H1 (cell line): ENCODE data around the gene QPCT. TPM values are rescaled to one million over a fixed set of nuclear protein-coding genes. Genes with fewer than 3 reads are reported as not detected.

Experiments used
- CTCF ChIA-PET: fragments of 300-600 bp; sonication (Branson Sonifier 250); formaldehyde crosslinking; loops from one replicate; lab custom pipeline; 2021; ENCODE audit not compliant: partially characterized antibody; lab: Charles Lee
- POLR2A ChIA-PET: fragments of 300-600 bp; sonication (Branson Sonifier 250); formaldehyde crosslinking; loops from one replicate; lab custom pipeline; 2021; ENCODE audit warnings: inconsistent platforms; ENCODE audit not compliant: partially characterized antibody; lab: Charles Lee
- DNase-seq, 2 experiments: peaks; one replicate each; pipeline versions ENCODE4 v3.0.0 to v3.0.0-alpha.2; 2010 to 2022; ENCODE audit warnings: low spot score in 2 of 2, low read depth in 1 of 2, mixed read lengths in 1 of 2
- FAIRE-seq: peaks from 2 replicates; lab custom pipeline; 2011; peaks lifted over from hg19 to GRCh38; lab: Jason Lieb, UNC
- H2AFZ ChIP-seq: 2 replicates; pipeline ENCODE4 v1.8.1; 2012; ENCODE audit warnings: low read length, inconsistent platforms
- H2AK5ac ChIP-seq: 2 replicates; pipeline ENCODE4 v1.6.1; 2013; ENCODE audit warnings: low read depth, low read length
- H2BK120ac ChIP-seq: replicated peaks from 2 replicates; pipeline ENCODE3; 2013; ENCODE audit warnings: low read depth, low read length, inconsistent platforms
- H2BK12ac ChIP-seq: 2 replicates; pipeline ENCODE4 v1.6.1; 2013; ENCODE audit warnings: low read depth, low read length
- H2BK15ac ChIP-seq: 2 replicates; pipeline ENCODE4 v1.6.1; 2013; ENCODE audit warnings: low read length
- H2BK20ac ChIP-seq: 2 replicates; pipeline ENCODE4 v1.6.1; 2013; ENCODE audit warnings: low read length
- H2BK5ac ChIP-seq: 2 replicates; pipeline ENCODE4 v1.6.1; 2013; ENCODE audit warnings: low read depth, low read length
- H3K14ac ChIP-seq: 2 replicates; pipeline ENCODE4 v1.6.1; 2013; ENCODE audit warnings: inconsistent platforms; ENCODE audit not compliant: insufficient read length
- H3K18ac ChIP-seq: 2 replicates; pipeline ENCODE4 v1.6.1; 2013; ENCODE audit warnings: low read length; ENCODE audit errors: extremely low read depth
- H3K23ac ChIP-seq: 2 replicates; pipeline ENCODE4 v1.6.1; 2013; ENCODE audit warnings: inconsistent platforms; ENCODE audit not compliant: insufficient read length
- H3K23me2 ChIP-seq: 2 replicates; pipeline ENCODE4 v1.6.1; 2013; ENCODE audit warnings: low read depth, low read length
- H3K27ac ChIP-seq: 2 replicates; pipeline ENCODE4 v1.6.1; 2011; ENCODE audit warnings: low read depth, low read length, inconsistent platforms
- H3K27me3 ChIP-seq, 4 experiments: replicated peaks in 1 of 4; 1 replicate in 1 of 4; 2 replicates in 3 of 4; pipeline versions ENCODE4 v1.6.1 to v1.8.1; 2011 to 2013; ENCODE audit warnings: low read length in 3 of 4, mild to moderate bottlenecking in 3 of 4, inconsistent platforms in 2 of 4, mixed read lengths in 2 of 4, moderate library complexity in 1 of 4; ENCODE audit not compliant: control insufficient read depth in 3 of 4, insufficient read depth in 3 of 4; ENCODE audit errors: extremely low read depth in 1 of 4
- H3K36me3 ChIP-seq, 4 experiments: 2 replicates each; pipeline versions ENCODE4 v1.6.1 to v1.8.1; 2011 to 2013; ENCODE audit warnings: mild to moderate bottlenecking in 4 of 4, low read length in 3 of 4, moderate library complexity in 2 of 4, control low read depth in 1 of 4, inconsistent platforms in 1 of 4; ENCODE audit not compliant: insufficient read depth in 4 of 4, control insufficient read depth in 2 of 4
- H3K4ac ChIP-seq: replicated peaks from 2 replicates; pipeline ENCODE3; 2013; ENCODE audit warnings: low read length, low read depth, mixed read lengths, inconsistent platforms; ENCODE audit not compliant: insufficient read length
- H3K4me1 ChIP-seq, 4 experiments: replicated peaks in 1 of 4; 1 replicate in 1 of 4; 2 replicates in 3 of 4; pipeline versions ENCODE4 v1.6.1 to v1.8.1; 2011 to 2013; ENCODE audit warnings: low read length in 3 of 4, inconsistent platforms in 2 of 4, mixed read lengths in 1 of 4; ENCODE audit not compliant: insufficient read depth in 4 of 4, control insufficient read depth in 3 of 4
- H3K4me2 ChIP-seq, 2 experiments: 2 replicates each; pipeline versions ENCODE4 v1.6.1 to v1.8.1; 2011 to 2013; ENCODE audit warnings: low read depth in 2 of 2, low read length in 2 of 2, control low read depth in 1 of 2, inconsistent platforms in 1 of 2, mild to moderate bottlenecking in 1 of 2; ENCODE audit not compliant: insufficient read depth in 1 of 2
- H3K4me3 ChIP-seq, 4 experiments: fragments of 200-600, 300-600 bp in 1 of 4; sonication (generic), shearing (Covaris generic), sonication (Bioruptor Twin) in 1 of 4; 2 replicates each; pipeline versions ENCODE4 v1.5.1 to v1.8.1; 2011 to 2016; ENCODE audit warnings: low read length in 4 of 4, low read depth in 3 of 4, control low read depth in 2 of 4, inconsistent platforms in 2 of 4, mild to moderate bottlenecking in 2 of 4, mixed read lengths in 1 of 4, moderate library complexity in 1 of 4; ENCODE audit not compliant: insufficient read depth in 2 of 4; ENCODE audit errors: extremely low read depth in 1 of 4
- H3K56ac ChIP-seq: replicated peaks from 2 replicates; pipeline ENCODE3; 2013; ENCODE audit warnings: low read depth, mild to moderate bottlenecking, mixed read lengths, low read length, inconsistent platforms; ENCODE audit not compliant: insufficient read length
- H3K79me1 ChIP-seq: 2 replicates; pipeline ENCODE4 v1.6.1; 2013; ENCODE audit warnings: low read depth, low read length, control low read depth
- H3K79me2 ChIP-seq, 2 experiments: 2 replicates each; pipeline versions ENCODE4 v1.6.1 to v1.8.1; 2012 to 2013; ENCODE audit warnings: low read length in 2 of 2, mild to moderate bottlenecking in 2 of 2, inconsistent platforms in 1 of 2; ENCODE audit not compliant: insufficient read depth in 2 of 2, control insufficient read depth in 1 of 2
- H3K9ac ChIP-seq, 4 experiments: replicated peaks in 1 of 4; 1 replicate in 1 of 4; 2 replicates in 3 of 4; pipeline versions ENCODE4 v1.6.1 to v1.8.1; 2011 to 2013; ENCODE audit warnings: low read depth in 3 of 4, low read length in 3 of 4, control low read depth in 2 of 4, mild to moderate bottlenecking in 2 of 4, moderate library complexity in 2 of 4, inconsistent platforms in 1 of 4; ENCODE audit errors: extremely low read depth in 1 of 4
- H3K9me3 ChIP-seq, 2 experiments: 2 replicates each; pipeline versions ENCODE4 v1.6.1 to v1.8.1; 2012 to 2013; ENCODE audit warnings: mild to moderate bottlenecking in 2 of 2, moderate library complexity in 2 of 2, control low read depth in 1 of 2, inconsistent platforms in 1 of 2, low read depth in 1 of 2, low read length in 1 of 2, mixed read lengths in 1 of 2; ENCODE audit not compliant: insufficient read depth in 2 of 2
- H4K20me1 ChIP-seq, 2 experiments: replicated peaks in 1 of 2; 2 replicates each; pipeline versions ENCODE3 to v1.8.1; 2011 to 2013; ENCODE audit warnings: inconsistent platforms in 2 of 2, low read length in 2 of 2, mild to moderate bottlenecking in 1 of 2; ENCODE audit not compliant: insufficient read depth in 2 of 2, control insufficient read depth in 1 of 2
- H4K5ac ChIP-seq: 2 replicates; pipeline ENCODE4 v1.6.1; 2013; ENCODE audit warnings: low read length, low read depth, mixed read lengths, inconsistent platforms; ENCODE audit not compliant: insufficient read length
- H4K8ac ChIP-seq: 2 replicates; pipeline ENCODE4 v1.8.0; 2013; ENCODE audit warnings: mild to moderate bottlenecking, moderate library complexity, low read length, inconsistent platforms; ENCODE audit not compliant: insufficient read depth; ENCODE audit errors: extremely low read depth
- H4K91ac ChIP-seq: replicated peaks from 2 replicates; pipeline ENCODE3; 2013; ENCODE audit warnings: low read length, mixed read lengths, inconsistent platforms; ENCODE audit not compliant: insufficient read length
- BCL11A ChIP-seq, 2 experiments: IDR thresholded peaks; one replicate each; pipeline ENCODE4 v1.6.1; 2011; ENCODE audit warnings: low read depth in 2 of 2, low read length in 2 of 2, mild to moderate bottlenecking in 2 of 2
- CHD2 ChIP-seq: IDR thresholded peaks from 2 replicates; pipeline ENCODE4 v1.6.1; 2012; ENCODE audit warnings: low read length, improper control_type of control experiment
- EGR1 ChIP-seq: IDR thresholded peaks from 2 replicates; pipeline ENCODE4 v1.6.1; 2011; ENCODE audit warnings: low read depth, low read length, borderline replicate concordance
- HDAC6 ChIP-seq: IDR thresholded peaks from one replicate; pipeline ENCODE4 v1.7.1; 2012; ENCODE audit warnings: low read depth, mild to moderate bottlenecking, inconsistent platforms, low read length, moderate library complexity
- KDM1A ChIP-seq: fragments of 200-600, 300-600 bp; sonication (generic); IDR thresholded peaks from 2 replicates; pipeline ENCODE4 v1.7.1; 2016; ENCODE audit warnings: mild to moderate bottlenecking, low read length, borderline replicate concordance
- NRF1 ChIP-seq: IDR thresholded peaks from 2 replicates; pipeline ENCODE4 v1.6.1; 2011; ENCODE audit warnings: mild to moderate bottlenecking, low read depth, low read length, improper control_type of control experiment
- RAD21 ChIP-seq, 2 experiments: IDR thresholded peaks in 1 of 2; conservative IDR thresholded peaks in 1 of 2; 2 replicates each; pipeline ENCODE4 v1.6.1; 2011; ENCODE audit warnings: low read depth in 2 of 2, low read length in 2 of 2, improper control_type of control experiment in 1 of 2, inconsistent platforms in 1 of 2, mild to moderate bottlenecking in 1 of 2, moderate library complexity in 1 of 2
- SIRT6 ChIP-seq: IDR thresholded peaks from one replicate; pipeline ENCODE4 v1.7.1; 2012; ENCODE audit warnings: low read length, inconsistent platforms
- SIX5 ChIP-seq: IDR thresholded peaks from 2 replicates; pipeline ENCODE4 v1.6.1; 2011; ENCODE audit warnings: mild to moderate bottlenecking, low read depth, low read length
- SP1 ChIP-seq: IDR thresholded peaks from 2 replicates; pipeline ENCODE4 v1.6.1; 2011; ENCODE audit warnings: low read depth, low read length
- polyA plus RNA-seq, 7 experiments: library from polyadenylated mRNA; depleted of rRNA in 3 of 7; stranded (reverse) in 5 of 7; unstranded in 2 of 7; fragments of >200 nt in 5 of 7; fragments of 200-250 nt in 2 of 7; gene quantifications; 1 replicate in 5 of 7; 2 replicates in 1 of 7; 4 replicates in 1 of 7; pipeline versions ENCODE4 v1.2.1 to v1.2.3, GENCODE V29; 2011 to 2013; ENCODE audit warnings: missing spikeins in 2 of 7, mixed read lengths in 2 of 7
- total RNA-seq: library from RNA; stranded (reverse); fragmentation: NEBNext Ultra II Directional; extraction: Animal tissue kit (Norgen Biotek cat#: 25700); gene quantifications from 2 replicates; pipeline ENCODE4 v1.2.1, GENCODE V29; 2021
- TF ChIP-seq, protein P1 (sequence below): IDR thresholded peaks from 2 replicates; pipeline ENCODE4 v1.6.1; 2011; ENCODE audit warnings: low read depth, mild to moderate bottlenecking, low read length; ENCODE audit not compliant: insufficient read depth
- TF ChIP-seq, protein P2 (sequence below): IDR thresholded peaks from 2 replicates; pipeline ENCODE4 v1.6.1; 2012; ENCODE audit warnings: low read length, inconsistent platforms

QPCT gene
- total and polyA plus RNA-seq, 2 of the 8 experiments (the other 6 are each of a cell fraction or from before 2014, with no cell fraction given) = 4.0 to 4.3 TPM

DNA sequence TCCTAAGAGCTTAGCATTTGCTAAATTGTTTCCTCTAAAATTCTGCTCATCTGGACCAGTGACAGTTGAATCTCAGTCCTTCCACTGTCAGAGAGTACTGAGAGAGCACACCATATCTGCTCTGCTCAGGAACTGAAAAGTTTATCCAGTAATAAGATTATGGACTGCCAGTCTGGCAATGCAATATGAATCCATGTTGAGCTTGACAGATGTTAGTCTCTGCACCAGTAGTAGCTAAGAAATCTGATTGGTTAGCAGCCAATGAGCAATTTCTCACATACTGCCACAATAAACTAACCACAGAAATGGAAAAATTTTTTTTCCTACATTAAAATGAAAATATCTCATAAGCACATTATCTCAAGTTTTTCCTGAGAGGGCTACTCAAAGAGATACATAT lies 22.1 kb upstream of the QPCT start:
- H4K5ac ChIP-seq = no peak overlapping the region
- no peak overlapping the region for H2AFZ ChIP-seq
- no peaks in the 10 kb centered on the region; a peak in 2 of 8 replicates for H3K36me3 ChIP-seq
- no peak for DNase-seq
- no peak overlapping the region for H4K8ac ChIP-seq
- peaks cover 2 to 4% of the 10 kb centered on the region in 2 experiments for H4K20me1 ChIP-seq
- H3K9ac ChIP-seq = no peak overlapping the region
- TF ChIP-seq CHD2 (no peak), SIRT6 (no peak), HDAC6 (no peak), EGR1 (no peak), RAD21 (IDR thresholded peaks at IDR 0.05 in 1 of 2, conservative IDR thresholded peaks at IDR 0.05 in 1 of 2; ENCODE audit: low read depth in 2 of 2, low read length in 2 of 2) (no peak), SP1 (no peak), KDM1A (no peak), BCL11A (IDR thresholded peaks at IDR 0.05; ENCODE audit: low read depth in 2 of 2, low read length in 2 of 2) (no peak), NRF1 (no peak), SIX5 (no peak)
- TF ChIP-seq, protein P1, sequence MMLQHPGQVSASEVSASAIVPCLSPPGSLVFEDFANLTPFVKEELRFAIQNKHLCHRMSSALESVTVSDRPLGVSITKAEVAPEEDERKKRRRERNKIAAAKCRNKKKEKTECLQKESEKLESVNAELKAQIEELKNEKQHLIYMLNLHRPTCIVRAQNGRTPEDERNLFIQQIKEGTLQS = no peak
- TF ChIP-seq, protein P2, sequence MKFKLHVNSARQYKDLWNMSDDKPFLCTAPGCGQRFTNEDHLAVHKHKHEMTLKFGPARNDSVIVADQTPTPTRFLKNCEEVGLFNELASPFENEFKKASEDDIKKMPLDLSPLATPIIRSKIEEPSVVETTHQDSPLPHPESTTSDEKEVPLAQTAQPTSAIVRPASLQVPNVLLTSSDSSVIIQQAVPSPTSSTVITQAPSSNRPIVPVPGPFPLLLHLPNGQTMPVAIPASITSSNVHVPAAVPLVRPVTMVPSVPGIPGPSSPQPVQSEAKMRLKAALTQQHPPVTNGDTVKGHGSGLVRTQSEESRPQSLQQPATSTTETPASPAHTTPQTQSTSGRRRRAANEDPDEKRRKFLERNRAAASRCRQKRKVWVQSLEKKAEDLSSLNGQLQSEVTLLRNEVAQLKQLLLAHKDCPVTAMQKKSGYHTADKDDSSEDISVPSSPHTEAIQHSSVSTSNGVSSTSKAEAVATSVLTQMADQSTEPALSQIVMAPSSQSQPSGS = no peak
- ChIA-PET CTCF (interaction anchor here (0.5 to 2.6 kb wide), 4 partner anchors 8 to 1070 kb away, joined by 3 to 11 read pairs (median 3); no protein-coding TSS in a partner anchor), POLR2A (interaction anchor here (0.8 to 0.9 kb wide), 2 partner anchors 10 to 17 kb away, joined by 3 read pairs; no protein-coding TSS in a partner anchor)
- no peak overlapping the region for H3K18ac ChIP-seq
- H3K27ac ChIP-seq = no peak overlapping the region
- H4K91ac ChIP-seq = no peak overlapping the region
- no peak overlapping the region for H3K14ac ChIP-seq
- peaks cover 12% of the 10 kb centered on the region for H3K23me2 ChIP-seq
- H3K23ac ChIP-seq = no peak overlapping the region
- no peak overlapping the region for H2BK5ac ChIP-seq
- peaks cover 0 to 5% (median 2%) of the 10 kb centered on the region in 4 experiments; a peak in 4 of 7 replicates for H3K4me1 ChIP-seq
- no peak overlapping the region for H2BK15ac ChIP-seq
- no peak overlapping the region for H2BK20ac ChIP-seq
- H2BK12ac ChIP-seq = no peak overlapping the region
- H3K4ac ChIP-seq = no peak overlapping the region
- H3K4me3 ChIP-seq = peak overlapping the region in 1 of 4 experiments; percentile 96; a peak in 2 of 8 replicates
- H2BK120ac ChIP-seq = no peak overlapping the region
- no peak overlapping the region for H3K56ac ChIP-seq
- peaks cover 0 to 15% (median 10%) of the 10 kb centered on the region in 4 experiments; a peak in 5 of 7 replicates for H3K27me3 ChIP-seq
- H3K9me3 ChIP-seq = no peaks in the 10 kb centered on the region
- no peak overlapping the region for H2AK5ac ChIP-seq
- H3K4me2 ChIP-seq = peak overlapping the region in 1 of 2 experiments; percentile 95; a peak in 2 of 4 replicates
- FAIRE-seq = no peak
- peaks cover 4 to 65% of the 10 kb centered on the region in 2 experiments; a peak in 3 of 4 replicates for H3K79me2 ChIP-seq
- H3K79me1 ChIP-seq = no peaks in the 10 kb centered on the region; the same call in 1 of the 2 replicates
